Right lobe of liver (tissue), 4 donors: ENCODE data around the gene TCAP.

Source experiments
- POLR2A ChIP-seq: fragments of 450-650 bp; IDR thresholded peaks from one replicate; pipeline ENCODE4 v1.6.1; 2017; ENCODE audit warnings: antibody characterized with exemption, mild to moderate bottlenecking
- TF ChIP-seq, protein P1 (sequence below), 4 donors: fragments of 200-600 bp in 3 of 4; fragments of 450-650 bp in 1 of 4; IDR thresholded peaks; one replicate each; pipeline versions ENCODE4 v1.5.1 to v1.8.0; 2016 to 2022; ENCODE audit warnings: antibody characterized with exemption in 4 of 4, mild to moderate bottlenecking in 2 of 4
- donor health status: DM: no; HTN: no; CAD: no.
- donor health status: DM: no; HTN: no; CAD: no.
- donor health status: DM: no; HTN: yes; CAD: no.

DNA sequence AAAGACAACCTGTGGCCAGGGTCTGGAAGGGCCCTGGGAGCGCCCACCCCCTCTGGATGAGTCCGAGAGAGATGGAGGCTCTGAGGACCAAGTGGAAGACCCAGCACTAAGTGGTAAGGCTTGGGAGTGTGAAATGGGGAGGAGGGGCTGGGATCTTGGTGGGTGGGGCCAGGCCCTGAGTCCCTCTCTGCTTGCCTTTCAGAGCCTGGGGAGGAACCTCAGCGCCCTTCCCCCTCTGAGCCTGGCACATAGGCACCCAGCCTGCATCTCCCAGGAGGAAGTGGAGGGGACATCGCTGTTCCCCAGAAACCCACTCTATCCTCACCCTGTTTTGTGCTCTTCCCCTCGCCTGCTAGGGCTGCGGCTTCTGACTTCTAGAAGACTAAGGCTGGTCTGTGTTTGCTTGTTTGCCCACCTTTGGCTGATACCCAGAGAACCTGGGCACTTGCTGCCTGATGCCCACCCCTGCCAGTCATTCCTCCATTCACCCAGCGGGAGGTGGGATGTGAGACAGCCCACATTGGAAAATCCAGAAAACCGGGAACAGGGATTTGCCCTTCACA lies 29.5 kb upstream of the TCAP start:
- no peak for TF ChIP-seq POLR2A
- TF ChIP-seq, protein P1, sequence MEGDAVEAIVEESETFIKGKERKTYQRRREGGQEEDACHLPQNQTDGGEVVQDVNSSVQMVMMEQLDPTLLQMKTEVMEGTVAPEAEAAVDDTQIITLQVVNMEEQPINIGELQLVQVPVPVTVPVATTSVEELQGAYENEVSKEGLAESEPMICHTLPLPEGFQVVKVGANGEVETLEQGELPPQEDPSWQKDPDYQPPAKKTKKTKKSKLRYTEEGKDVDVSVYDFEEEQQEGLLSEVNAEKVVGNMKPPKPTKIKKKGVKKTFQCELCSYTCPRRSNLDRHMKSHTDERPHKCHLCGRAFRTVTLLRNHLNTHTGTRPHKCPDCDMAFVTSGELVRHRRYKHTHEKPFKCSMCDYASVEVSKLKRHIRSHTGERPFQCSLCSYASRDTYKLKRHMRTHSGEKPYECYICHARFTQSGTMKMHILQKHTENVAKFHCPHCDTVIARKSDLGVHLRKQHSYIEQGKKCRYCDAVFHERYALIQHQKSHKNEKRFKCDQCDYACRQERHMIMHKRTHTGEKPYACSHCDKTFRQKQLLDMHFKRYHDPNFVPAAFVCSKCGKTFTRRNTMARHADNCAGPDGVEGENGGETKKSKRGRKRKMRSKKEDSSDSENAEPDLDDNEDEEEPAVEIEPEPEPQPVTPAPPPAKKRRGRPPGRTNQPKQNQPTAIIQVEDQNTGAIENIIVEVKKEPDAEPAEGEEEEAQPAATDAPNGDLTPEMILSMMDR (IDR thresholded peaks at IDR 0.05), result no peak
